ENCODE results near the gene SDF4. TPM values are rescaled to one million over a fixed set of nuclear protein-coding genes. Genes with fewer than 3 reads are reported as not detected.
A peak's percentile ranks its signal among the peaks of the same experiment; 100 is the strongest.

SDF4 gene
- total and polyA plus RNA-seq, 2 of the 13 experiments (the other 11 are each of a cell fraction or from before 2014, with no cell fraction given), result 80.8 to 107 TPM

- no peak for TF ChIP-seq ZBTB20 (CRISPR knock-in tag; IDR thresholded peaks at IDR 0.05; ENCODE audit: borderline replicate concordance, low read depth)
- no peak for TF ChIP-seq ZMYM4 (CRISPR knock-in tag; IDR thresholded peaks at IDR 0.05)
- peak; percentile 23; the same call in 1 of the 2 replicates for TF ChIP-seq ZNF850 (CRISPR knock-in tag; conservative IDR thresholded peaks at IDR 0.05)
- TF ChIP-seq HIVEP1 (CRISPR knock-in tag; IDR thresholded peaks at IDR 0.05), result no peak
- peak; percentile 66 to 73; a peak in 3 of 4 replicates for TF ChIP-seq HMGXB4 (CRISPR knock-in tag; IDR thresholded peaks at IDR 0.05; ENCODE audit: borderline replicate concordance in 1 of 2, low read depth in 1 of 2)
- TF ChIP-seq IRX3 (CRISPR knock-in tag; IDR thresholded peaks at IDR 0.05; ENCODE audit: borderline replicate concordance, low read depth), result peak; percentile 64; the same call in 1 of the 2 replicates
- TF ChIP-seq PLRG1 (conservative IDR thresholded peaks at IDR 0.05), result no peak
- peak; percentile 47; the same call in 1 of the 2 replicates for TF ChIP-seq KLF12 (CRISPR knock-in tag; IDR thresholded peaks at IDR 0.05; ENCODE audit: borderline replicate concordance)
- no peak for TF ChIP-seq PITX1 (CRISPR knock-in tag; IDR thresholded peaks at IDR 0.05)
- TF ChIP-seq TBL1XR1 (IDR thresholded peaks at IDR 0.05; ENCODE audit: borderline replicate concordance, low read length, partially characterized antibody), result no peak
- TF ChIP-seq PATZ1 (CRISPR knock-in tag; IDR thresholded peaks at IDR 0.05), result peak; percentile 42; the same call in 1 of the 2 replicates
- TF ChIP-seq, protein P1, sequence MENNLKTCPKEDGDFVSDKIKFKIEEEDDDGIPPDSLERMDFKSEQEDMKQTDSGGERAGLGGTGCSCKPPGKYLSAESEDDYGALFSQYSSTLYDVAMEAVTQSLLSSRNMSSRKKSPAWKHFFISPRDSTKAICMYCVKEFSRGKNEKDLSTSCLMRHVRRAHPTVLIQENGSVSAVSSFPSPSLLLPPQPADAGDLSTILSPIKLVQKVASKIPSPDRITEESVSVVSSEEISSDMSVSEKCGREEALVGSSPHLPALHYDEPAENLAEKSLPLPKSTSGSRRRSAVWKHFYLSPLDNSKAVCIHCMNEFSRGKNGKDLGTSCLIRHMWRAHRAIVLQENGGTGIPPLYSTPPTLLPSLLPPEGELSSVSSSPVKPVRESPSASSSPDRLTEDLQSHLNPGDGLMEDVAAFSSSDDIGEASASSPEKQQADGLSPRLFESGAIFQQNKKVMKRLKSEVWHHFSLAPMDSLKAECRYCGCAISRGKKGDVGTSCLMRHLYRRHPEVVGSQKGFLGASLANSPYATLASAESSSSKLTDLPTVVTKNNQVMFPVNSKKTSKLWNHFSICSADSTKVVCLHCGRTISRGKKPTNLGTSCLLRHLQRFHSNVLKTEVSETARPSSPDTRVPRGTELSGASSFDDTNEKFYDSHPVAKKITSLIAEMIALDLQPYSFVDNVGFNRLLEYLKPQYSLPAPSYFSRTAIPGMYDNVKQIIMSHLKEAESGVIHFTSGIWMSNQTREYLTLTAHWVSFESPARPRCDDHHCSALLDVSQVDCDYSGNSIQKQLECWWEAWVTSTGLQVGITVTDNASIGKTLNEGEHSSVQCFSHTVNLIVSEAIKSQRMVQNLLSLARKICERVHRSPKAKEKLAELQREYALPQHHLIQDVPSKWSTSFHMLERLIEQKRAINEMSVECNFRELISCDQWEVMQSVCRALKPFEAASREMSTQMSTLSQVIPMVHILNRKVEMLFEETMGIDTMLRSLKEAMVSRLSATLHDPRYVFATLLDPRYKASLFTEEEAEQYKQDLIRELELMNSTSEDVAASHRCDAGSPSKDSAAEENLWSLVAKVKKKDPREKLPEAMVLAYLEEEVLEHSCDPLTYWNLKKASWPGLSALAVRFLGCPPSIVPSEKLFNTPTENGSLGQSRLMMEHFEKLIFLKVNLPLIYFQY (CRISPR knock-in tag; IDR thresholded peaks at IDR 0.05; ENCODE audit: borderline replicate concordance), result peak; percentile 17; the same call in 1 of the 2 replicates
- TF ChIP-seq HMG20A (CRISPR knock-in tag; IDR thresholded peaks at IDR 0.05; ENCODE audit: borderline replicate concordance), result no peak
- no peak for TF ChIP-seq ZNF367 (CRISPR knock-in tag; IDR thresholded peaks at IDR 0.05; ENCODE audit: borderline replicate concordance)
- TF ChIP-seq, protein P2, sequence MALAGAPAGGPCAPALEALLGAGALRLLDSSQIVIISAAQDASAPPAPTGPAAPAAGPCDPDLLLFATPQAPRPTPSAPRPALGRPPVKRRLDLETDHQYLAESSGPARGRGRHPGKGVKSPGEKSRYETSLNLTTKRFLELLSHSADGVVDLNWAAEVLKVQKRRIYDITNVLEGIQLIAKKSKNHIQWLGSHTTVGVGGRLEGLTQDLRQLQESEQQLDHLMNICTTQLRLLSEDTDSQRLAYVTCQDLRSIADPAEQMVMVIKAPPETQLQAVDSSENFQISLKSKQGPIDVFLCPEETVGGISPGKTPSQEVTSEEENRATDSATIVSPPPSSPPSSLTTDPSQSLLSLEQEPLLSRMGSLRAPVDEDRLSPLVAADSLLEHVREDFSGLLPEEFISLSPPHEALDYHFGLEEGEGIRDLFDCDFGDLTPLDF (CRISPR knock-in tag; IDR thresholded peaks at IDR 0.05), result peak; percentile 33; the same call in 1 of the 2 replicates
- no peak for TF ChIP-seq REL (CRISPR knock-in tag; conservative IDR thresholded peaks at IDR 0.05)
- TF ChIP-seq ZNF3 (CRISPR knock-in tag; IDR thresholded peaks at IDR 0.05), result no peak
- TF ChIP-seq BRCA1 (CRISPR knock-in tag; IDR thresholded peaks at IDR 0.05), result no peak
- no peak for TF ChIP-seq SMAD9 (CRISPR knock-in tag; IDR thresholded peaks at IDR 0.05)
- TF ChIP-seq ZSCAN20 (CRISPR knock-in tag; IDR thresholded peaks at IDR 0.05; ENCODE audit: borderline replicate concordance), result no peak; the same call in 1 of the 2 replicates
Measured at GRCh38 chr1:1273512-1274298, 41.9 kb upstream of the SDF4 start, which contains the start of gene UBE2J2 (continued).
